ENCODE measurements around the gene FAM50A. TPM values are rescaled to one million over a fixed set of nuclear protein-coding genes. Genes with fewer than 3 reads are reported as not detected.
"Not testable (repeated sequence)": the region's sequence is repeated elsewhere in the genome, so short reads cannot be mapped to it uniquely, and the experiment has no call there.

FAM50A gene
- total RNA-seq, 2 donors from 2014 or later = 49.3 to 71.4 TPM

DNA sequence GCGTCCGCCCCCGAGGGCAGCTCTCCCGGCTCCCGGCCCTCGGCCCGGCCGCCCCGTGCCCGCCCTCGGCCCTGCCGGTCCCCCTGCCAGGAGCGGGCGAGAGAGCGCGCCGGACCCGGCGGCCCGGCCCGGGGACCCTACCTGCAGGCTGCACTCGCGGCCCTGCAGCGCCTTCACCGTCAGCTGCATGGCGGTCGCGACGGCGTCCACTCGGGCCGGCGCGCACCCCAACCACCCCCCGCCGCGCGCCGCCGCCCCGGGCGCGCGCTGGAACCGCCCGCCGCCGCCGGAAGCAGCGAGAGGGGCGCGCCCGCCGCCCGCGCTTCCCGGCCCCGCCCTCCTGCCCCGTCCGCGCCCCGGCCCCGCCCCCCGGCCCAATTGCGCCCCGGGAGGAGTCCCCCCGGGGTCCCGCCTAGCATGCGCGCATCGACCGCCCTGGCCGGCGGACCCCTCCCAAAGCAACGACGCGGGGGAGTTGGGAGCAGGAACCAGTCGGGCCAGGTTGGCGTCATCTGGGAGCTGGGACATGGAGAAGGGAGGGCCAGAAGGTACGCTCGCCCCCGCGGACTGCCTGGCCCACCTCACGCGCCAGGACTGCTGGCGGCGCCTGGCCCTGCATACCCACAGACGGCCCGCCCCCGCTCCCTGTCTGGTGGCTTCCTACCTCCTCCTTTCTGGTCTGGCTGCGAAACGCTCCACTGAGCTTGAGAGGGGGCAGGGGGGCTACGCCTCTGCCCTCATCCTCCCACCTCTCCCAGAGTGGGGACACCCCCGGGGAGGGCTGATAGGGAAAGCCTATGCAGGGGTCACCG is 42.7 kb downstream of the FAM50A start, which contains the start of gene UBL4A:
TSS of gene UBL4A (minus strand) at position 220 of the 812 bp plus-strand sequence. CDS start at position 189, 31 bp downstream.
- peak within 1 kb of the TSS; percentile 66 for H3K4me3 Mint-ChIP-seq
- H3K9me3 Mint-ChIP-seq = no peaks in the 10 kb centered on the region
- no peaks in the 10 kb centered on the region for H3K27me3 Mint-ChIP-seq
- peak; percentile 27 for ATAC-seq (replicated peaks)
- no peak within 1 kb of the TSS for H3K27ac Mint-ChIP-seq
- H3K36me3 Mint-ChIP-seq (ENCODE audit: low read depth) = peaks cover 35% of the 10 kb centered on the region
- H3K4me1 Mint-ChIP-seq = peaks cover 8% of the 10 kb centered on the region

DNA sequence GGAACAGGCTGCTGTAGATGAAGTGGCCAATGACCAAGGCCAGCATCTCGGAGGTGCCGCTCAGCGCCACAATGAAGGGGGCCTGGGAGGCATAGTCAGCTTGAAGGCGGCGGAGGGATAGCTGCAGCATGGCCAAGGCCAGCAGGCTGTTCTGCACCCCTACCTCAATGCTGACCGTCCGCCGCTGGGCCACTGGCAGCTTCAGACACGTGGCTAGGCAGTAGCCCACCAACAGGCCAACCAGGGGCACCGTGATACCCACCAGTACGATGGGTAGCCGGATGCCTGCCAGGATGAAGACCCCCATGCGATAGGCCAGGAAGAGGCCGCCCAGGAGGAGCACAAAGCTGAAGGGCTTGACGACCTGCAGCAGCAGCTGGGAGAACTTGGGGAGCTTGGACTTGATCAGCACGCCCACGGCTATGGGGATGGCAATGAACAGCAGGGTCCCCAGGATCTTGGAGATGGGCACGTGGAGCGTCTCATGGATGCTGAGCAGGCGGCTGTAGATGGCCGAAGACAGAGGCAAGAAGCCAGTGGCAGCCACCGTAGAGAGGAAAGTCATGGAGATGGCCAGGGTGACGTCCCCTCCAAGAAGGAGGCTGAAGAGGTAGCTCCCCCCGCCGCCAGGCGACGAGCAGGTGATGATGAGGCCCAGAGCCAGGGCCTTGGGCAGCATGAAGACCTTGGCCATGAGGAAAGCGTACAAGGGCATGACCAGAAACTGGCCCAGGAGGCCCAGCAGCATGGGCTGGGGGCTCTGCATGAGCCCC is 43.8 kb downstream of the FAM50A start:
- Mint-ChIP-seq H3K27me3 (no peaks in the 10 kb centered on the region), H3K36me3 (ENCODE audit: low read depth) (peaks cover 35% of the 10 kb centered on the region), H3K4me3 (peak overlapping the region; percentile 64), H3K27ac (no peak overlapping the region), H3K4me1 (peaks cover 3% of the 10 kb centered on the region), H3K9me3 (no peaks in the 10 kb centered on the region)
- no peak for ATAC-seq (replicated peaks)

DNA sequence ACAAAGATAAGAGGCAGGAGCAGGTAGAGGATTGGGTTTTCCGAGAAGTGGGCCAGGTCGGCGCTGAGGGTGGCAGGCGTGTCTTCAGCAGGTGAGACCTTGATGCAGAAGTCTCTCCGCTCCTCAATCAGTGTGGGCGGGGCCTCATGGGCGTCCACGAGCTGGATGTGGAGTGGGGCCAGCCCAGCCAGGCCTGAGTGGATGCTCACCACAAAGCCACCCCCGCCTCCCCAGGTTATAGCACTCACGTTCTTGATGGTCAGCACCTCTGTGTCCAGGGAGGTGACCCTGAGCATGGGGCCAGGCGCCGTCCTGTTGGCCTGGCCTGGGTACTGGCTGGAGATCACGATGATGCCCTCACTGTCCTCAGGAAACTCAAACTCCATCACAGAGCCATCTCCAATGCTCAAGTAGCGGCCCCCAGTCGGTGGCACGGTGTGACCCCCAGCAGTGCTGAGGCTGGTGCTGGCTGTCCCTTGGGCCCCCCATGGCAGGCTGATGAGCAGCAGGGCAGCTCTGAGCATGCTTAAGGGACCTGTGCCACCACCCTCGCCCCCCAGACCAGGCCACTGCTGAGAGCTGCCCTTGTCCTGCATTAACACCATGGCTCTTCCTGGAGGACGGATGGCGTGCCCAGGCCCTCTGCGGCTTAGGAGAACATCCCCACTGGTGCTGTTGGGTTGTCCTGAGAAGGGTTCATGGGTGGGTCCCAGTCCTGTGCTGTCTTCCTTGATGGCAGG is 44.6 kb downstream of the FAM50A start:
- no peaks in the 10 kb centered on the region for H3K27me3 Mint-ChIP-seq
- H3K4me1 Mint-ChIP-seq = peaks cover 3% of the 10 kb centered on the region
- no peak for ATAC-seq (replicated peaks)
- H3K36me3 Mint-ChIP-seq (ENCODE audit: low read depth) = peaks cover 32% of the 10 kb centered on the region
- H3K4me3 Mint-ChIP-seq = peak overlapping the region; percentile 91
- H3K9me3 Mint-ChIP-seq = no peaks in the 10 kb centered on the region
- no peak overlapping the region for H3K27ac Mint-ChIP-seq

DNA sequence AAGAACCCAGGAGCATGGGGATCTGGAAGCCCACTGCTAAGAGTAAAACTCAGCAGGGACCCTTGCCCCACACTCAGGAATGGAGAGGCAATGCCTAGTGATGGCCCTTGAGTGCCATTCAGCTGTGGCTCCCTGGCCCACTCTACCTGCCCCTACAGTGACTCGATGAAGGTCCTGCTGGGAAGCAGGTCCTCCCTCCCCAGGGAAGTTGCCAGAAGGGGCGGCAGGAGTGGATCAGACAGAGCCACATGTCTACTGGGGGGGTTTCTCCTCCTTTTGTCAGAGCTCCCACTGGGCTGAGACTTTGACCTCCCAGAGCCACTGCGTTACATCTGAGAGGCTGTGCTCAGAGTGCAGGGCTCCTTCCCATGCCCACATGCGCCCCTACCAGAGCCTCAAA is 45.2 kb downstream of the FAM50A start:
- no peak overlapping the region for H3K27ac Mint-ChIP-seq
- H3K4me1 Mint-ChIP-seq = peaks cover 3% of the 10 kb centered on the region
- no peak for ATAC-seq (replicated peaks)
- H3K36me3 Mint-ChIP-seq (ENCODE audit: low read depth) = peaks cover 25% of the 10 kb centered on the region
- H3K4me3 Mint-ChIP-seq = peak overlapping the region; percentile 91
- H3K27me3 Mint-ChIP-seq = no peaks in the 10 kb centered on the region
- H3K9me3 Mint-ChIP-seq = no peaks in the 10 kb centered on the region

DNA sequence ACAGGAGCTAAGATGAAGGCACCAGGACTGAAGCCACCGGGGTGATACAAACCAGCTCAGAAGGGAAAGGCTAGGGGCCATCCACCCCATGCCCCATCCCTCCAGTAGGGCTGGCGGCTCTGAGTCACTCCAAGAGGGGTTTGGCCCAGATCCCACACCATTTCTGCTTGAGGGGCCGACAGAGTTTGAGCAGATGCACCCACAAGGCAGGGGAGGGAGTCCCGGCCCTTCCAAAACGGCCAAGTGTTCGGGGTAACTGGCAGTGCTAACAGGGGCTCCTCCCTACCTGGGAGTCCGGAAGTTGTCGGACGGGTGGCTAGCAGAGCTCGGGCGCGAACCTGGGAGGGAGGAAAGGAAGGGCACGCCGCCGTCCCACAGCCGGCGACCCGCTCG is 46.1 kb downstream of the FAM50A start:
- Mint-ChIP-seq H3K27me3 (no peaks in the 10 kb centered on the region), H3K27ac (peak overlapping the region; percentile 88), H3K4me3 (peak overlapping the region; percentile 91), H3K36me3 (ENCODE audit: low read depth) (peaks cover 17% of the 10 kb centered on the region), H3K9me3 (no peaks in the 10 kb centered on the region), H3K4me1 (peaks cover 3% of the 10 kb centered on the region)
- peak; percentile 24 for ATAC-seq (replicated peaks)

DNA sequence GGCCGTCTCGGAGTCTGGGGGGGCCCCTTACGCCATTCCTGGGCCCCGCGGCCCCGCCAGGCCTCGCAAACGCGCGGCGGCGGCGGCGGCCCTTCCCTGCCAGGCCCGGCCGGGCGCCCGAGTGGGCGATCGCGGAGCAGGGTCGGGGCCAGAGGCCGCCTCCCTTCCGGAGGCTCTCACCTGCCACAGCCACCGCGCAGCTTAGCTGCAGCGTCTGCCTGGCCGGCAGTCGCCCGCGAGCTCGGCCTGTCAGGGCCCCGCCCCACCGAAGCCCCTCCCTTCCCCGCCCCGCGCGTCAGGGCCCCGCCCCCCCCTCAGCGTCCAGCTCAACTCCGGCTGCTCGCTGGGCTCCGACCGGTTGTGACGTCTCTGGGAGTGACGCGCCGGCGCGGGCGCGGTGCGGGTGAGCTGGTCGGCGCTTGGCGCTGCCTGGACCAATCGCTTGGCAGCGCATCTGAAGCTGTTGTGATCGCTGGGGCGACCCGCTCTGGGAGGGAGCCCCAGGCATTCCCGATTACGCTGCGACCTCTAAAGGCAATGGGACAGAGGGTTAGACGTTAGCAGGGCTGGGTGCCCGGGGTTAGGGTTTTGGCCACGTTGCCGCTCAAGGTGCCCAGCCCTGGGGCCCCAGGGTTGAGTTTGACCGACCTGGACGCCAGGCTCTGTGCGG is 46.6 kb downstream of the FAM50A start, which contains the start of gene SLC10A3:
TSS of gene SLC10A3 (minus strand) at position 216 of the 670 bp plus-strand sequence. CDS start 1,689 bp downstream, outside the sequence.
- no peaks in the 10 kb centered on the region for H3K9me3 Mint-ChIP-seq
- peaks cover 12% of the 10 kb centered on the region for H3K36me3 Mint-ChIP-seq (ENCODE audit: low read depth)
- peak within 1 kb of the TSS; percentile 88 for H3K27ac Mint-ChIP-seq
- H3K27me3 Mint-ChIP-seq = no peaks in the 10 kb centered on the region
- ATAC-seq (replicated peaks) = peak; percentile 94
- peaks cover 3% of the 10 kb centered on the region for H3K4me1 Mint-ChIP-seq
- peak within 1 kb of the TSS; percentile 91 for H3K4me3 Mint-ChIP-seq

DNA sequence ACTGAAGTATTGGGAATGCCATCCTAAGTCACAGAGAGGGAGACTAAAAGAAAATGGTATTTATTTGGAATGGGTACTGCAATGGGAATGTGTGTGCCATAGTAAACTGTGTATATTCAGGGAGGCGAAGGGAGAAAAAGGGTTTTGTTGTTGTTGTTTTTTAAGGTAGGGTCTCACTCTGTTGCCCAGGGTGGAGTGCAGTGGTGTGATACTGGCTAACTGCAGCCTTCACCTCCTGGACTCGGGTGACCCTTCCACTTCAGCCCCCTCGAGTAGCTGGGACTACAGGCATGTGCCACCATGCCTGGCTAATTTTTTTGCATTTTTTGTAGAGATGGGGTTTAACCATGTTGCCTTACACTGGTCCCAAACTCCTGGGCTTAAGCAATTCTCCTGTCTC is 50.8 kb downstream of the FAM50A start:
- Mint-ChIP-seq H3K4me3 (no peak overlapping the region), H3K4me1 (no peaks in the 10 kb centered on the region), H3K27me3 (no peaks in the 10 kb centered on the region), H3K9me3 (no peaks in the 10 kb centered on the region), H3K36me3 (ENCODE audit: low read depth) (no peaks in the 10 kb centered on the region), H3K27ac (no peak overlapping the region)
- no peak for ATAC-seq (replicated peaks)

DNA sequence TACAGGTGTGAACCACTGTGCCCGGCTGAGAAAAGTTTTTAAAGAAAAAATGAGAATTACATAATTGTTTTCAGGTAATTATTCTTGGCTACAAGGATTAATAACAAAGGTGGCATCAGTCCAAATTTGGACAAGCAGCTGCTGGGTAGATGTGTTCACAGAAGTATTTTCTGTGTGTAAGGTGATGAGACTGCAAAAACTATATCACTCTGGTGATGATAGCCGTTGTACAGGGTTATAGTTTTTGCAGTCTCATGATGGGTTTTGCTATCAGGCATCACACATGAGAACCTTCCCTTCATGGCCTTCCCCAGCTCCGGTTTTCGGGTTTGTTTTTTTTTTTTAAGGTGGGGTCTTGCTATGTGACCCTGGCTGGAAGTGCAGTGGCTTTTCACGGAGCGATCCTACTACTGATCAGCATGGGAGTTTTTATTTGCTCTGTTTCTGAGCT is 51.6 kb downstream of the FAM50A start:
- Mint-ChIP-seq H3K27ac (no peak overlapping the region), H3K4me1 (no peaks in the 10 kb centered on the region), H3K36me3 (ENCODE audit: low read depth) (no peaks in the 10 kb centered on the region), H3K9me3 (no peaks in the 10 kb centered on the region), H3K27me3 (no peaks in the 10 kb centered on the region), H3K4me3 (no peak overlapping the region)
- ATAC-seq (replicated peaks) = no peak

DNA sequence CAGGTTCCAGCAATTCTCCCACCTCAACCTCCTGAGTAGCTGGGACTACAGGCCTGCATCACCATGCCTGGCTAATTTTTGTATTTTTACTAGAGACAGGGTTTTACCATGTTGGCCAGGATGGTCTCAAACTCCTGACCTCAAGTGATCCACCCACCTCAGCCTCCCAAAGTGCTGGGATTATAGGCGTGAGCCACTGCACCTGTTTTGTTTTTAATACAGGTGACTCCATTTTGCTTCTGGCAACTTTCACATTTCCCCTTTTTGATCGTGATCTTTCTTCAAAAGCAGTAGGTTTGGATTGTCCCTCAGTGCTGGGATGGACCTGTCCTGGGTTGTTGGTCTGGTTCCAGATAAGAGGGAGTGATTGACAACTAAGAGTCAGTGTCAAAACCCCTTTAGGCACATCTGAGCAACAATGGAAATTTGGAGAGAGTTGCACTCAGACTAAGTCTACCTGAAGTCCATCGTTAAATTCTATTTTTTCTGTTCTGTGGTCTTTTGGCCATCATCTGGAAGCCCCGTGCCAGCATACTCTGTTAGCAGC is 52.7 kb downstream of the FAM50A start:
- ATAC-seq (replicated peaks); H3K36me3 Mint-ChIP-seq (ENCODE audit: low read depth); H3K9me3 Mint-ChIP-seq; H3K27ac Mint-ChIP-seq; H3K4me1 Mint-ChIP-seq; H3K4me3 Mint-ChIP-seq; H3K27me3 Mint-ChIP-seq: not testable (repeated sequence)

Other genes starting within 250 kb of the FAM50A start
- not detected for gene OPN1MW2, start 224.4 kb upstream of the FAM50A start, total RNA-seq
- not detected for gene OPN1MW3, start 186.6 kb upstream of the FAM50A start, total RNA-seq
- gene TEX28, start 149.0 kb upstream of the FAM50A start, total RNA-seq = not detected
- gene TKTL1, start 148.3 kb upstream of the FAM50A start, total RNA-seq = 1 to 10 TPM in 1 of 2 donors, under 1 TPM in 1; 0.54 to 2.1 TPM
- gene FLNA, start 69.5 kb upstream of the FAM50A start, total RNA-seq = 1,000 to 10,000 TPM; 1,274 to 1,383 TPM
- 10 to 100 TPM; 86.5 to 87.5 TPM for gene EMD, start 64.8 kb upstream of the FAM50A start, total RNA-seq
- 1,000 to 10,000 TPM; 1,604 to 1,651 TPM for gene RPL10, start 45.8 kb upstream of the FAM50A start, total RNA-seq
- gene DNASE1L1, start 34.9 kb upstream of the FAM50A start, total RNA-seq = 10 to 100 TPM; 13.9 to 16.7 TPM
- 10 to 100 TPM; 39.3 to 40.8 TPM for gene TAFAZZIN, start 32.6 kb upstream of the FAM50A start, total RNA-seq
- gene ATP6AP1, start 15.5 kb upstream of the FAM50A start, total RNA-seq = 10 to 100 TPM; 39.9 to 42.1 TPM
- gene GDI1, start 7.0 kb upstream of the FAM50A start, total RNA-seq = 100 to 1,000 TPM; 120 to 165 TPM
- gene PLXNA3, start 14.1 kb downstream of the FAM50A start, total RNA-seq = 10 to 100 TPM; 63.2 to 67.8 TPM
- 10 to 100 TPM; 37.4 to 47.9 TPM for gene LAGE3, start 35.1 kb downstream of the FAM50A start, total RNA-seq
- gene UBL4A, start 42.5 kb downstream of the FAM50A start, total RNA-seq = 10 to 100 TPM; 37.2 to 53.4 TPM
- 10 to 100 TPM; 17.3 to 24.8 TPM for gene SLC10A3, start 46.5 kb downstream of the FAM50A start, total RNA-seq
- gene FAM3A, start 72.1 kb downstream of the FAM50A start, total RNA-seq = 10 to 100 TPM; 24.5 to 25.4 TPM
- 10 to 100 TPM; 48.1 to 78.3 TPM for gene G6PD, start 102.7 kb downstream of the FAM50A start, total RNA-seq
- gene IKBKG, start 103.5 kb downstream of the FAM50A start, total RNA-seq = 10 to 100 TPM; 26.1 to 39.6 TPM
- gene CTAG1A, start 141.0 kb downstream of the FAM50A start, total RNA-seq = not detected
- gene CTAG1B, start 175.1 kb downstream of the FAM50A start, total RNA-seq = not detected
- gene CTAG2, start 209.4 kb downstream of the FAM50A start, total RNA-seq = not detected

Data from activated T-helper 17 cell treated with anti-CD3 and anti-CD28 coated beads, Interleukin-2, amount 50 U/mL, for 72 hours (primary cell).